KBM-7 (cell line): ENCODE measurements around the gene TAC1.
"Not testable (repeated sequence)": the region's sequence is repeated elsewhere in the genome, so short reads cannot be mapped to it uniquely, and the experiment has no call there.

Source experiments
- DNase-seq: peaks from one replicate; pipeline ENCODE4 v3.0.0-alpha.2; 2015
- in situ Hi-C: fragments of 300-500 bp; cut with MboI; formaldehyde crosslinking; loops from 2 replicates; pipeline ENCODE4 v1.14.3; 2020; ENCODE audit warnings: low sequenced_read_pairs, low pct_unique_long_range_greater_than_20kb, mixed read lengths

Gene TAC1

GRCh38 chr7:97731736-97732564, at the start of gene TAC1:
Gene TAC1 (plus strand): TSS chr7:97732086. CDS start chr7:97732613, 527 bp downstream.
- no peak for DNase-seq
- in situ Hi-C loops = no loop called here

- in situ Hi-C loops = no loop called here
- no peak for DNase-seq
Measured at GRCh38 chr7:97685952-97686351, 45.9 kb upstream of the TAC1 start.

- no peak for DNase-seq
- in situ Hi-C loops = no loop called here
Measured at GRCh38 chr7:97693586-97693985, 38.3 kb upstream of the TAC1 start.

- in situ Hi-C loops = no loop called here
- no peak for DNase-seq
Measured at GRCh38 chr7:97694355-97694754, 37.5 kb upstream of the TAC1 start.

DNA sequence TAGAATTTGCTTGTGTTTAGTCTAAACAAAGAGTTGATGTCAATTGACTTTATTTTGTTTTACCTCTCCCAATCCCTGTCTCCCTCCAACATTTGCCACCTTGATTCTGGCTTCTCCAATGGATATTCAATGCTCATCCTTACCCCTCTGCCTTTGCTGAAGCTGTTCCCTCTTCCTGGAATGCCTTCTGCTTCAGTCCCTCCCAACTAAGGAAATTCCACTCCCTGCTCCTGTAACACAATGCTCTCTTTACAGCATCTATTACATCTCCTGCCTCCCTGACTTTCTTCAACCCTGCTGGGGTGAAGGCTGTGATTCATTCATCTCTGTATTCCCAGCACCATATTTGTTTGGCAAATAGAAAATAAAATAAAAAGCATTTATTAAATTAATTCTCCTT, 34.5 kb upstream of the TAC1 start:
- DNase-seq = no peak
- in situ Hi-C loops = no loop called here

- in situ Hi-C loops = no loop called here
Measured at GRCh38 chr7:97722386-97722785, 9.5 kb upstream of the TAC1 start.

DNA sequence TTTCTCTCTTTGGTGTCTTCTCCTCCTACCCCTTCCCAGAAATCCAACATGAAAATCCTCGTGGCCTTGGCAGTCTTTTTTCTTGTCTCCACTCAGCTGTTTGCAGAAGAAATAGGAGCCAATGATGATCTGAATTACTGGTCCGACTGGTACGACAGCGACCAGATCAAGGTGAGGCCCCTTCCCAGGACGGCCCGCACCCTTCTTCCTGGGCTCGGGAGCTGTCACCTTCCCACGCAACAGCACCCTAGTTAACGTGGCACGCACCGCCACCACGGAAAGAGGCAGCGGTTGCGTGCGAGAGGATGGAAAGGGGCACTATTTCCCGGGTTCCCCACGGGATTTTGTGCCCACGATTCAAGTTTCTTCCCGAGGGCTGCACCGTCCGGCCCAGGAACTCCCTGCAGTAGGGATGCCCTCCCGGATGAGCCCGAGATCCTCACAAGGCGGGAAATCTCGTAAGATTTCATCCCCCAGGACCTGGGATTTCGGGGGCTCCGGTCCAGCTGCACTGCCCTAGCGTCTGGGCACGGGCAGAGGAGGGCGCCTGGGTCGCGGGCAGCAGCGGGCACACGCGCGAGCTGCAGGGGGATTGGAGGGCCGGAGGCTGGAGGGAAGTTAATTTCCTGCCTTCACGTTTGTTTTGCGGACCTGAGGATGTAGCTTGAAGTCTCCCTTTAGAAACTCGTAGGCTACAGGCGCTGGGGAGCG, 834 bp downstream of the TAC1 start:
- DNase-seq = no peak
- in situ Hi-C loops = no loop called here

More at GRCh38 chr7:97722386-97722785, 9.5 kb upstream of the TAC1 start:
- DNase-seq = no peak

GRCh38 chr7:97733276-97734161, 1.6 kb downstream of the TAC1 start:
- DNase-seq = no peak
- in situ Hi-C loops = no loop called here

DNA sequence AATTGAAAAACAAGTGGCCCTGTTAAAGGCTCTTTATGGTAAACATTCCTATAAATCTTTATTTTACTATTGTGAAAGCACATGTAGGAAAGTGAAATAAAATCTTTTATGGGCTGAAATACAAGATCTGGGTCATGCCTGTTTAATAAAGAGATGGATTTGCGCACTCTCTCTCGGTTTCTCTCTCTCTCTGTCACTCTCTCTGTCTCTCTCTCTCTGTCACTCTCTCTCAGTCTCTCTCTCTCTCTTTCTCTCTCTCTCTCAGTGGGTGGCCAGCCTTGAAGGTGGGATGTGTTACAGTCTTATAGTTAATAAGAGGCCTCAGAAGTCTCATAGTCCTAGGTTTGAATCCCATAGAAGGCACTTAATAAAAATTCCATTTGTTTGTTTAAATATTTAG, 2.4 kb downstream of the TAC1 start:
- in situ Hi-C loops = no loop called here
- DNase-seq = no peak

DNA sequence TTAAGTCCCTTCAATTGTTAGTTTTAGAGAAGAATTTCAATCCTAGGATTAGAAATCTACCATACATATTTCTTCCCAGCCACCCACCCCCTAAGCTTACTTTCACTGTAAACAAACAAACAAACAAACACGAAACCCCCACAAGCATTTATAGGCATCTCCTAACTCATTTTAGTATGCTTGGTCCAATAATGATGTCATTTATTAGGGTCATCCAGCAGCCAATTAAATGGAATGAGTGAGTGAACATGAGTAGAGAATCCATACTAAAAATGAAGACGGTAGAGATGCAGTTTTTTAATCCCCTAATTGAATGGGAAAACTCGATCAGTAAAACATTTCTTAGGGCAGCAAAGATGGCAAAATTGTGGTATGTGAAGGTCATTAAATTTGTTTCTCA, 3.2 kb downstream of the TAC1 start:
- no peak for DNase-seq

DNA sequence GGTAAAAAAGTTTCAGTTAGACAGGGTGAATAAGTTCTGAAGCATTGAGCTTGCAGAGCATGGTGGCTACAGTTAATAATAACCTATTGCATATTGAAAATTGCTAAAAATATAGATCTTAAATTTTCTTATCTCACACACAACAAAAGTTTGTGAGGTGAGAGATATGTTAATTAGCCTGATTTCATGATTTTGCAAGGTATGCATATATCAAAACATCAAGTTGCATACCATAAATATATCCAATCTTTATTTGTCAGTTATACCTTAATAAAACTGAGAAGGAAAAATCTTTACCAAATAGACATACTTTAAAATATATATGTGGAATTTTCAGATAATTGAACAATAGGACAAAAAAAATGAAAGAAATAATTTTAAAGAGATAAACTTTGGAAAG, 16.6 kb downstream of the TAC1 start:
- no peak for DNase-seq
- in situ Hi-C loops = no loop called here

More for the DNA sequence above, 3.2 kb downstream of the TAC1 start:
- in situ Hi-C loops = no loop called here

GRCh38 chr7:97751566-97751965, 19.7 kb downstream of the TAC1 start:
- no peak for DNase-seq
- in situ Hi-C loops = no loop called here

GRCh38 chr7:97752215-97752614, 20.3 kb downstream of the TAC1 start:
- no peak for DNase-seq
- in situ Hi-C loops = no loop called here

DNA sequence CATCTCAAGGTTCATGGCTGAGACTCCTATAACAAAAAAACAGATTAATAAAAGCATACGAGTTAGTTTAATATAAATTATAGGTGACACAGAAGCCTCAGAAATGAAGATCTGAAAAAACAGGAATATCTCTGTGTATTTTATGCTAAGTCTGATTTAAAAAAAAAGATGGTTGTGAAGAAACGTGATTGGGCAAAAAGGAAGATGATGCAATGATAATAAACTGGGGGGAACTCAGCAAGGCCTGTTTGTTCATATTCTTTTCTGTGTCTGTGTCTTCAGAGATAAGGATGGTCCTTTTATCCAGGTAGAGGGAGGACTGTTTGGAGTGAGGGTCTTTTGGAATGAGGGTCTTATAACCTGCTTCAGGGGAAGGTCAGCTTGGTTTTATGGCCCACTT, 25.9 kb downstream of the TAC1 start:
- in situ Hi-C loops = no loop called here
- no peak for DNase-seq

- in situ Hi-C loops = no loop called here
- DNase-seq = no peak
Measured at GRCh38 chr7:97770850-97771249, 39.0 kb downstream of the TAC1 start.

DNA sequence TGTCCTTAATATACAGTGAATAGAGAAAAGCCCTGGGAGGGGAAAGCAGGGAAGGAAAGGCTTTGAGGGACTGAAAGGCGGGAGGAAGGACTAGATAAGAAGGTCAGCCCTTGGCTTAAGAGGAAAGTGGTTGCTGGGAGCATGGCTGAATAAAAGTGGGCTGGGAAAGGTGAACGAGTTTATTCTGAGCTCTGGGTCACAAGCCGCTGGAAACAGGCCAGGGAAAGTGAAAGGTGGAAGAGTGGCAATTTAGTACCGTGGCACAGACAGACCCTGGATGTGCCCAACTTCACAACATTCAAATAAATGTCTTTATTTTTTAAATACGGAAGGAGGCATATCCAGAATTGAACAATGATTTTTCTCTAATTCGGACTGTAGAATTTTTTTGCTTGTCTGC, 39.7 kb downstream of the TAC1 start:
- in situ Hi-C loops = no loop called here
- no peak for DNase-seq

- in situ Hi-C loops = no loop called here
- no peak for DNase-seq
Measured at GRCh38 chr7:97772045-97772901, 40.4 kb downstream of the TAC1 start.

GRCh38 chr7:97786398-97786797, 54.5 kb downstream of the TAC1 start:
- DNase-seq, in situ Hi-C loops: not testable (repeated sequence)
